GM20000 (cell line): ENCODE data around the gene TMEM151A.

Experiments
- DNase-seq: peaks from one replicate; pipeline ENCODE4 v3.0.0; 2012; ENCODE audit warnings: low spot score
- CTCF ChIP-seq: IDR thresholded peaks from 2 replicates; pipeline ENCODE4 v1.5.1; 2012; ENCODE audit warnings: mild to moderate bottlenecking, control low read depth; ENCODE audit errors: extremely low read depth, missing control alignments

TMEM151A gene

GRCh38 chr11:66339686-66340483 lies 48.2 kb downstream of the TMEM151A start:
- DNase-seq = no peak
- TF ChIP-seq CTCF = no peak

GRCh38 chr11:66340596-66341501 lies 49.2 kb downstream of the TMEM151A start:
- no peak for DNase-seq
- TF ChIP-seq CTCF = no peak

- TF ChIP-seq CTCF = no peak
- no peak for DNase-seq
These were observed 49.9 kb downstream of the TMEM151A start for GRCh38 chr11:66341502-66342126.

GRCh38 chr11:66343176-66343575 lies 51.5 kb downstream of the TMEM151A start:
- no peak for TF ChIP-seq CTCF
- no peak for DNase-seq

GRCh38 chr11:66344550-66345315 lies 53.0 kb downstream of the TMEM151A start, which contains the start of gene BRMS1:
Gene BRMS1, minus strand, starts transcription at chr11:66345104. Its CDS starts 2,870 bp downstream, at chr11:66342234.
- TF ChIP-seq CTCF = no peak
- peak; percentile 96 for DNase-seq

GRCh38 chr11:66345316-66345649 lies 53.6 kb downstream of the TMEM151A start:
- no peak for DNase-seq
- TF ChIP-seq CTCF = no peak
